ENCODE data around the gene OSBPL2.
A peak's percentile ranks its signal among the peaks of the same experiment; 100 is the strongest.

OSBPL2 gene

DNA sequence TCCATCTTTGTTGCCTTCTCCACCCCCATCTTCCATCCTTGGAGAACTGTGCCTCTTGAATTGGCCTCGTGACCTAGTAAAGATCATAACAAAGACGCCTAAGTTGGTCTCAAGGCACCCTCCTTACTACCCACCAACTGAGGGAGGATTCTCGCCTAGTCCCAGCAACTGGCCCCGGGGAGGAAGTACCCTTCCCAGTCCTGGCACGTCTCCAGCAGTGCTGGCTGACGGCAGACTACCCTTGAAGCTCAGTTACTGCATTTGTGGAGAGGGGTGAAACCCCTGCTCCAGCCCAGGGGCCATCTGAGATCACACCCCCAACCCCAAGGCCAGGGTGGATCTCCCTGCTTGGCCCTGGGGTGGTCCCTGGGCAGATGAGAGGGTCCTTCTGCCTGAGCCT, 2.1 kb upstream of the OSBPL2 start:
- in situ Hi-C loops (cut with HindIII; ENCODE audit: low pct_unique_long_range_greater_than_20kb, low sequenced_read_pairs), result no loop called here
- TF ChIP-seq JUND (IDR thresholded peaks at IDR 0.05; ENCODE audit: low read depth), result no peak
- no peak for DNase-seq (ENCODE audit: low read depth in 1 of 2, low spot score in 1 of 2)

DNA sequence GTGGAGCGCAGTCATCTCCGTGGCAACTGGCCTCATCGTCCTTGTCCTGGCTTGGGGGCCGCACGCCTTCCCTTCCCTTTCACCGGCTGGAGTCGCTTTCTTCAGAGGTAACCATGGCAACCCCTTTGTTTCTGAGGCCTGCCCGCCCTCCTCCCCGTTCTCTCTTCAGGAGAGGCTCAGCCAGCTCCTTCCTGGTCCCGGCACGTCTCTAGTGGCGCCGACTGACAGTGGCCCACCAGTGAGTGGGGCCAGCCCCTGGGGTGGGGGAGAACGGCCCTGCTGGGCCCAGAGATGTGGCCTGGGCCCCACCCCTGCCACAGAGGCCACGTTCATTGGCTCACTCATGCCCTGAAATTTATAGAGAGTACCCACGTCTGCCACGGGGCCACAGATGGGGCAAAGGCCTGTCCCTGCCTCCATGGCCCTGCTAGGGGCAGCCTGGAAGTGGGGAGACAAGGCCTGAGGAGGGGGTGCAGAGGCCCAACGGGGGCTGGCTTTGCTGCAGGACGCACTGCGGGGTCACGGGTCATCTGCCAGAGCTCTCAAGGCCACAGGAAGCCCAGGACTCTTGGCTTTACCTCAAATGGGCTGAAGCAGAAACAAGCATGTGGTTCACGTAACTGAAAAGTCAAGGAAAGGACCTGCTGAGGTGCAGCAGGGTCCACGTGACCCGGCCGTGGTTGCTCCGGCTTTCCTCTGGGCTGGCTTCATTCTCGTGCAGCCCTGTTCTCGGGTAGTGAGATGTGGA, 1.4 kb upstream of the OSBPL2 start:
- in situ Hi-C loops (cut with HindIII; ENCODE audit: low pct_unique_long_range_greater_than_20kb, low sequenced_read_pairs), result no loop called here
- TF ChIP-seq JUND (IDR thresholded peaks at IDR 0.05; ENCODE audit: low read depth), result no peak

DNA sequence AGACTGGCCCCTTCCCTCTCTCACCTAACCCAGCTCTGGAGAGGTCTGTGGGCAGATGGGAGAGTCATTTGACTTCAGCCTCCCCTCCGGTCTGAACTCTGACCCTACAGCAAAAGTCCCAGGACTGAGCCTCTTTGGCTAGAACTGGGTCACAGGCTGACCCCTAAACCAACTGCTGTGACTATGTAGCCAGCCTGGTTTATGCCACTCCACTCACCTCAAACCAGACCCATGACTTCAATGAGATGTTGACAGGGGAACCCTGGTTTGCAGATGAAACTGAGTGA, 864 bp upstream of the OSBPL2 start:
- no peak for TF ChIP-seq JUND (IDR thresholded peaks at IDR 0.05; ENCODE audit: low read depth)
- DNase-seq (ENCODE audit: low read depth in 1 of 2, low spot score in 1 of 2), result no peak
- in situ Hi-C loops (cut with HindIII; ENCODE audit: low pct_unique_long_range_greater_than_20kb, low sequenced_read_pairs), result no loop called here

More for the DNA sequence above, 1.4 kb upstream of the OSBPL2 start:
- DNase-seq (ENCODE audit: low read depth in 1 of 2, low spot score in 1 of 2), result no peak

DNA sequence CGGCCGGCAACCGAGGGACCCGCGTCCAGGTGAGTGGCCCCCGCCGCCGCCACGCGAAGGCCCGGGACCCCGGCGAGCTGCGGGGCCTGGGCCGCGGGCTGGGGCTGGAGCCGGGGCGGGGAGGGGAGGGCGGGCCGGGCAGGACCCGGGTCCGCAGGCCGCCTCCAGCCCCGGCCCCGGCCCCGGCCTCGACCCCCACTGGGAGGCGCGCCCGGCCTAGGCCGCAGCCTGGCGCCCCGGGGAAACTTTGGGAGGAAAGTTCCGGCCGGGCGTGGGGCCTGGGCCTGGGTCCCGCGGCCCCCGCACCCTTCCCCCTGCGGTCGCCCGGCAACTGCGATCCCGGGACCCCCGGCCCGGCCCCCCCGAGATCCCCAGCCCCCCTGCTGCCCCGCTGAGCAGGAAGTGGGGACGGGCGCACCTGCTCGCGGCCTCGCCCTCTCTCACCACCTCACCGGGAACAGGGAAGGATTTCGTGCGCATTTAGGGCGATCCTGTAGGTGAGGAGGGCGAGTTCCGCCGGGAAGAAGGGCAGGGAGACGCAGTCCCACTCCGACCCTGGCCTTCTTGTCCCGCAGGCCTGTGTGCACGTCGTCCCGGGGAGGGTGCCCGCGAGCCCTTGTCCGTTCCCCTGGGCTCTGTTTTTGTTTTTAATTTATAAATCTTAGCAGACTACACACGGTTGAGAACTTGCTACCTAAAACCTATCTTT, 402 bp downstream of the OSBPL2 start:
- in situ Hi-C loops (cut with HindIII; ENCODE audit: low pct_unique_long_range_greater_than_20kb, low sequenced_read_pairs), result no loop called here
- peak in 1 of 2 experiments; percentile 58 for DNase-seq (ENCODE audit: low read depth in 1 of 2, low spot score in 1 of 2)
- no peak for TF ChIP-seq JUND (IDR thresholded peaks at IDR 0.05; ENCODE audit: low read depth)

DNA sequence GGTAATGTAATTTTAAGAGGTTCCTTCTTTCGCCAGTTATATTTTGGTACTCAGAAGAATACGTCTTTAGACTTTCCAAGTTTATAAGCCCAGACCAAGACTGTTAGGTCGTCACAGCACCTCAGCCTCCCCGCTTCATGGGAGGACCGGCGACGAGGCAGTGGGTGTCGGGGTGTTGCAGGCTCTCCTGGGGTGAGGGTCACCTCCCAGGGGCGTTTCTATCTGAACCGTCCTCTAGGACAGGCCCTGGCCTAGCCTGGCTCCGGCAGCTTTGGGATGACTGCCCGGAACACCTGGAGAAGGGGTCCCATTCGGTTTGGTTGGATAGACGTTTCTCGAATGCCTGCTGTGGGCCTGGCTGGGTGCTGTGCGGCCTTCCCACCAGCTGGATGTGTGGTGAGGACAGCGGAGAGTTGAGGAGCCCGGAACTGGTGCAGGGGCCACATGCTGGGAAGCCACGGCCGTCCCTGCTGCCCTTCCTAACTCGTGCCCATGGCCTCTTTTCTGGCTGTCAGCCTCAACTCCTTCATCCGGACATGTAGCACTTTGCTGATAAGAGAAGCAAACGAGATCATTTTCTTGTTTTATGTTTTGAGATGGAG, 1.1 kb downstream of the OSBPL2 start:
- peak in 1 of 2 experiments; percentile 30 for DNase-seq (ENCODE audit: low read depth in 1 of 2, low spot score in 1 of 2)
- in situ Hi-C loops (cut with HindIII; ENCODE audit: low pct_unique_long_range_greater_than_20kb, low sequenced_read_pairs), result no loop called here
- TF ChIP-seq JUND (IDR thresholded peaks at IDR 0.05; ENCODE audit: low read depth), result no peak

DNA sequence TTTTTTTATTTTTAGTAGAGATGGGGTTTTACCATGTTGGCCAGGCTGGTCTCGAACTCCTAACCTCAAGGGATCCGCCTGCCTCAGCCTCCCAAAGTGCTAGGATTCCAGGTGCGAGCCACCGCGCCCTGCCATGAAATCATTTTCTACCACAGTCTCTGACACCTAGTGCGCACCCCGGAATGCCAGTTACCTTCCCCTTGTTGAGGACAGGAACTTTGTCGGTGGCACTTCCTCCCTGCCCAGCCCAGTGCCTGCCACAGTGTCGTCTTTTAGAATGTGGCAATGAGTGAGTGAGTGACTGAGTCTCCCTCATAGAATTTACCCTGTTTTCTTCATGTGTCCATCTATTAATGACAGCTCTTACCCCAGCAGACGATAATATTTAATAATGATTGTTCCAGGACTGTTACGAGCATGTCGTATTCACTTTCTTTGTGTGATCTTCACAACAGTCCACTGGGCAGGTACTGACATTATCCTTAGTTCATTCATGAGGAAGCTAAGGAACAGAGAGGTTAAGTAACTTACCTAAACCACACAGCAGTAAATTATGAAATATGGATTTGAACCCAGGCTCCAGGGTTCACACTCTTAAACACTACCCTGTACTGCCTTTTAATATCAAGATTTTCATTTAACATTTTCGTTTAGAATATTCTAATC, 1.8 kb downstream of the OSBPL2 start:
- in situ Hi-C loops (cut with HindIII; ENCODE audit: low pct_unique_long_range_greater_than_20kb, low sequenced_read_pairs), result no loop called here
- no peak for TF ChIP-seq JUND (IDR thresholded peaks at IDR 0.05; ENCODE audit: low read depth)

DNA sequence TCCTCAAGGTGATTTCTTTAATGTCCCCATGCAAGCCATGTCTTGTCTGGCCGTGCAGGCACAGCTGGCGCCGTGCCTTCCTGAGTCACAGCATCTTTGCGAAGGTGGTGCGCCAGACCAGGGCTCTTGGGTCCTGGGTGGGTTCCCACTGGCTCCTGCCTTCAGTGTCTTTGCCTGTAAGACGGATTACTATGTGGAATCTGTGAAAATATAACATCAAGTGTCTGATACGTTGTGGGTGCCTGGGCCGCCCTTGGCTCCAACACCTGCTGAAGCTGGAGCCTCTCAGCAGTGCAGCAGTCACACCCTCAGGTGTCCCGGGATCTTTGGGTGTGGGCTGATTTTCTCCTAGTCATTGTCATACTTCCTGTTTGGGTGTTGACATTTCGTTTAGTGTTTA, 3.2 kb downstream of the OSBPL2 start:
- in situ Hi-C loops (cut with HindIII; ENCODE audit: low pct_unique_long_range_greater_than_20kb, low sequenced_read_pairs), result no loop called here
- no peak for TF ChIP-seq JUND (IDR thresholded peaks at IDR 0.05; ENCODE audit: low read depth)
- DNase-seq (ENCODE audit: low read depth in 1 of 2, low spot score in 1 of 2), result no peak

More for the DNA sequence above, 1.8 kb downstream of the OSBPL2 start:
- no peak for DNase-seq (ENCODE audit: low read depth in 1 of 2, low spot score in 1 of 2)

DNA sequence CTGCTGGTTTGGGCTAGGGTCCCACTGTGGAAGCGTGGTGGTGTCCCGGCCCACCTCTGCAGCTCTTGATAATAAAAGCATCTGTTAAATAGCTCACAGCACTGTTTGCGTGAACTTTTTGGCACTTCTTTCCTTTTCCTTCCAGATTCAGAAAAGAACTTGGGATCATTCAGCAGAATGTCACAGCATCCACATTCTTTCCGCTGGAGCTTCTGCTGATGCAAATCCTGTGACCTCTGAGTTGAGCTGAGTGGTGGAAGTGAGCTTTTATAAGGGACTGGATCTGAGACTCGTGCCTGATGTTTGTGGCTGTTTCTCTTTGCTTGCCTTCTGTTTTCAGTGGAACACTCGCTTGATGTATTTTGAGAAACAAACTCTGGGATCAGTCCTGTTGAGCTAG, 3.9 kb downstream of the OSBPL2 start:
- no peak for TF ChIP-seq JUND (IDR thresholded peaks at IDR 0.05; ENCODE audit: low read depth)
- in situ Hi-C loops (cut with HindIII; ENCODE audit: low pct_unique_long_range_greater_than_20kb, low sequenced_read_pairs), result no loop called here
- no peak for DNase-seq (ENCODE audit: low read depth in 1 of 2, low spot score in 1 of 2)

DNA sequence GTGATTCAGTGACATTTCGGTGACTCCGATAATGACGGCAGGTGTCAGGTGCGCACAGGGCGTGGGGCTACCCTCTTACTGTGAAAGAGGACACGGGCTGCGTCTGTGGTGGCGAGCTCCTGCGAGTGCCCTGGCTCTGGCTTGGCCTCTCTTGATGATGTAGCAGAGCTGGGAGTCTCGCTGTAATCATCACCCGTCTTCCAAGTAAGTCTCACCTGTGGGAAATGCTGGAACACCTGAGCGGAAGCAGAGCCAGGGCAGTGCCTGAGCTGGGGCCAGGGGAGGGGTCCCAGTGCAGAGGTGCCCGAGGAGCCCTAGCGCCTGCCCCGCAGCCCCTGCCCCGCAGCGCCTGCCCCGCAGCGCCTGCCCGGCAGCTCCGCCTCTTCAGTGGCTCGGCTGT, 4.8 kb downstream of the OSBPL2 start:
- DNase-seq (ENCODE audit: low read depth in 1 of 2, low spot score in 1 of 2), result no peak
- in situ Hi-C loops (cut with HindIII; ENCODE audit: low pct_unique_long_range_greater_than_20kb, low sequenced_read_pairs), result no loop called here
- TF ChIP-seq JUND (IDR thresholded peaks at IDR 0.05; ENCODE audit: low read depth), result no peak

DNA sequence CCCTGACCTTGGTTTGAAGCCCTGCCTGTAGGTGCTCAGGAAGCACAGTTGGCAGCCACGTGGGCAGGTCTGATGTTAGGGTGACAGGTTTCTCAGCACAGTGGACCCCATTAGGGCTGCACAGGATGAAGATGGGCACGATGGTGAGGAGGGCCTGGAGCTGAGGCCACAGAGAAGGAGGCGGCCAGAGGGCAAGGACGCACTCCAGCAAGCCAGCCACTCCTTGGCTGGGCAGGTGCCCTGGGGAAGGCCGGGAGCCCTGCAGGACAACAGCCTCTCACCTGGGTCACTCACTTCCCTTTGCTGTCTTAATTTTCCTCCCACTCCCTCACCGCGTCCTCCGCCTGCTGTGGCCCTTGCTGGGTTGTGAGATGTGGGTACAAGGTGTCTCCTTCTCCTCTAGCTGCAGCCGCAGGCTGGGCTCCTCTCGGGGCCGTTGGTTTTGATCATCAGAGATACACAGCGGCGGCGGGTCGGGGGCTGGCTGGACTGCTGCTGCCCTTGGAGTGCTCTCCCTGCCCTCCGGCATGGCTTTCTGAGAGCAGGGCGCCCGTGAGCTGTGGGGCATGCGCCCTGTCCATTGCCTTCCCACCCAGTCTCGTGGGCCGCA, 5.7 kb downstream of the OSBPL2 start:
- no peak for TF ChIP-seq JUND (IDR thresholded peaks at IDR 0.05; ENCODE audit: low read depth)
- no peak for DNase-seq (ENCODE audit: low read depth in 1 of 2, low spot score in 1 of 2)
- in situ Hi-C loops (cut with HindIII; ENCODE audit: low pct_unique_long_range_greater_than_20kb, low sequenced_read_pairs), result no loop called here

DNA sequence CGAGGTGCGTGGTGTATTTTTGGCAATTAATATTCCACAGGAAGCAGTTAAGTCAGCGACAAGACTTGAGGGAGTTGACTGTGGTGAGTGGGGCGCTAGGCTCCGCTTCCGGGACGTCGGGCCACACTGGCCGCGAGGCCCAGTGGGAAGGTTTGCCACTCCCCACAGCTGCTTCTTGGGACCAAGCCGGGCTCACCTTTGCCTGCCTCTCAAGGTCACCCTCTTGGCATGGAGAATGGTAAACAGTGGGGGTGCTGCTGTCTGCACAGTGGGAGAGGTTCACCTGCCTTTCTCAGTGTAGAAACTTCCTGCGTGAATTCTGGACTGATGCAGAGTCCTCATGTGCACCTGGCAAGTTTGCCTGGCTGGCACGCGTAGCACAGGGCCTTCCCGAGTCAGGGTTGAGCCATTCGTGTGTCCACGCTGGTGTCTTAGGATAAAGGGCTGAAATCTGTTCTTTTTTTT, 6.4 kb downstream of the OSBPL2 start:
- no peak for DNase-seq (ENCODE audit: low read depth in 1 of 2, low spot score in 1 of 2)
- TF ChIP-seq JUND (IDR thresholded peaks at IDR 0.05; ENCODE audit: low read depth), result no peak
- in situ Hi-C loops (cut with HindIII; ENCODE audit: low pct_unique_long_range_greater_than_20kb, low sequenced_read_pairs), result no loop called here

DNA sequence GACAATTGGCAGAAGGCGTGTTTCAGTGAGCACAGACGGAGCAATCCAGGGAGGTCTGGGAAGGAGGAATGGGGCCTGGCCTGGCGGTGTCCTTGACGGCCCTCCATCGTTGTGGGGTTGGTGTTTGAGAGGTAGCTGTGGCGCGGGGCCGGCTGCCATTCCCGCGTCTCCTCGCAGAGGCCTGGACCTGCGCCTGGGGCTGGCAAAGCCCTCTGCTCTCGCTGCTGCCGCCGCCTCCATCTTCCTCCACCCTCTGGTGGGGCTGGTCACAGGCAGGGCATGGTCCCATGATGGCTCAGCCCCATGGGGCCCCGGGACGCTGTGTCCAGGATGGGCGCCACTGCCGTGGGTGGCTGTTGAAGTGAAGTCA, 7.6 kb downstream of the OSBPL2 start:
- no peak for DNase-seq (ENCODE audit: low read depth in 1 of 2, low spot score in 1 of 2)
- in situ Hi-C loops (cut with HindIII; ENCODE audit: low pct_unique_long_range_greater_than_20kb, low sequenced_read_pairs), result no loop called here
- TF ChIP-seq JUND (IDR thresholded peaks at IDR 0.05; ENCODE audit: low read depth), result no peak

Data from T47D (cell line).